GM13977 (cell line): Measurements from ENCODE around the gene PRRG2.

Experiments
- DNase-seq: peaks from one replicate; pipeline ENCODE4 v3.0.0; 2012; ENCODE audit warnings: low spot score
- CTCF ChIP-seq: IDR thresholded peaks from 2 replicates; pipeline ENCODE4 v1.5.1; 2012; ENCODE audit warnings: mild to moderate bottlenecking, control low read depth; ENCODE audit not compliant: insufficient read depth; ENCODE audit errors: extremely low read depth, missing control alignments
- in situ Hi-C: fragments of 300-500 bp; cut with MboI; formaldehyde crosslinking; loops from one replicate; pipeline ENCODE4 v1.12.0; 2022; ENCODE audit warnings: low sequenced_read_pairs, low pct_unique_long_range_greater_than_20kb, mixed read lengths, inconsistent platforms; ENCODE audit not compliant: unreplicated experiment

Gene PRRG2

GRCh38 chr19:49599378-49600295 lies 18.5 kb downstream of the PRRG2 start:
- in situ Hi-C loops = no loop called here

GRCh38 chr19:49601482-49602038 lies 20.4 kb downstream of the PRRG2 start:
- TF ChIP-seq CTCF = no peak
- no peak for DNase-seq
- in situ Hi-C loops = no loop called here

More at GRCh38 chr19:49599378-49600295, 18.5 kb downstream of the PRRG2 start:
- no peak for TF ChIP-seq CTCF
- DNase-seq = peak; percentile 59

- in situ Hi-C loops = no loop called here
- TF ChIP-seq CTCF = no peak
- DNase-seq = no peak
Observed at GRCh38 chr19:49602806-49603205, 21.7 kb downstream of the PRRG2 start.

- DNase-seq = no peak
- in situ Hi-C loops = no loop called here
- TF ChIP-seq CTCF = no peak
Observed at GRCh38 chr19:49605605-49606004, 24.5 kb downstream of the PRRG2 start.

GRCh38 chr19:49609499-49610092 lies 28.5 kb downstream of the PRRG2 start:
- TF ChIP-seq CTCF = no peak
- in situ Hi-C loops = no loop called here
- no peak for DNase-seq

- in situ Hi-C loops = no loop called here
- no peak for TF ChIP-seq CTCF
- no peak for DNase-seq
Observed at GRCh38 chr19:49613374-49613773, 32.3 kb downstream of the PRRG2 start.
